ENCODE results near the gene HIPK2.

Gene HIPK2

DNA sequence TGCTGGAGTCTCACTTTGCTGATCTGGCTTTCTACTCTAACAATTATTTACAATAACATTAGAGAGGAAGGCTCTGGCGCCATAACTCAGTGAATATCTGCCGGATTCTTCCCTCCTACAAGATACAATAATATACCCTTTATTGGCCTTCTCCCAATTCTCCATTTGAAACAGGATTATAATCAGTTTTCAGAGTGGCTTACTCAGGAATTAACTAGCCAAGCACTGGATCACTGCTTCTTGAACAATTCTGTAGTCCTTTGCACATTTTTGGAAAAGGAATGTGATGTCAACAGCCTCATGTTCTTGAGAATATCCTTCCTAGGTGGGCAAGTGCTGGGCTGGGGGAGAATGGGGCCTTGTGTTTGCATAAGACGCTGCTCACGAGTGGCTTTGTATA is 125.9 kb downstream of the HIPK2 start:
- Histone ChIP-seq H3K4me3 (ENCODE audit: low read depth, low read length, poor library complexity, severe bottlenecking) (no peak overlapping the region), H3K79me2 (ENCODE audit: insufficient read depth, low read length) (no peaks in the 10 kb centered on the region), H4K20me1 (ENCODE audit: insufficient read depth, low read length) (no peaks in the 10 kb centered on the region)

DNA sequence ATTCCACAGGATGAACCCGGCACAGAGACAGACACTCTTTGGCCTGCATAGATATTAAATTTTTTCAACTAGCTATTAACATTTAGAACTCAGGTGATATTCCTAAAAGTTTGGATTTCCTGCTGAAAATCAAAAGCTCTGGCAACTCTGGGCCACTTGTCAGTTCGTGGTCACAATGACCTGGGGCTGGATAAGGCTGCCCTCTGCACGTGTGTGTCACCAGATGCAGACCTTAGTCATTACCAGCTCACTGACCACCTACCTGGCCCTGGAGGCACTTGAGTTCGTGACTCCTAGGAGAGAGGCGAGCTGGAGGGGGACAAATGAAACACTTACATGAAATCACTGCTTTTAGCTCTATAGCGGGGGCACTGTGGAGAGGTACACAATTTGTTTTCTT is 126.5 kb downstream of the HIPK2 start:
- Histone ChIP-seq H3K4me1 (ENCODE audit: insufficient read depth, low read length, severe bottlenecking) (no peaks in the 10 kb centered on the region), H3K9ac (ENCODE audit: low read length) (no peak overlapping the region), H3K27ac (ENCODE audit: low read depth, low read length, poor library complexity, severe bottlenecking) (no peak overlapping the region), H3K27me3 (ENCODE audit: insufficient read depth, low read length) (peaks cover 11% of the 10 kb centered on the region; the same call in 1 of the 2 replicates), H3K4me3 (ENCODE audit: low read depth, low read length, poor library complexity, severe bottlenecking) (no peak overlapping the region), H3K36me3 (ENCODE audit: insufficient read depth, low read length) (no peaks in the 10 kb centered on the region), H2AFZ (ENCODE audit: low read length) (no peak overlapping the region), H3K79me2 (ENCODE audit: insufficient read depth, low read length) (no peaks in the 10 kb centered on the region), H3F3A (ENCODE audit: insufficient read depth, low read length) (no peaks in the 10 kb centered on the region), H3K4me2 (ENCODE audit: low read length) (no peak overlapping the region), H4K20me1 (ENCODE audit: insufficient read depth, low read length) (no peaks in the 10 kb centered on the region), H3K9me2 (ENCODE audit: low read depth, low read length) (no peaks in the 10 kb centered on the region), H3K9me3 (ENCODE audit: low read length) (no peaks in the 10 kb centered on the region)
- TF ChIP-seq EZH2 (IDR thresholded peaks at IDR 0.05; ENCODE audit: borderline replicate concordance, low read length) = no peak
- TF ChIP-seq, protein P1, sequence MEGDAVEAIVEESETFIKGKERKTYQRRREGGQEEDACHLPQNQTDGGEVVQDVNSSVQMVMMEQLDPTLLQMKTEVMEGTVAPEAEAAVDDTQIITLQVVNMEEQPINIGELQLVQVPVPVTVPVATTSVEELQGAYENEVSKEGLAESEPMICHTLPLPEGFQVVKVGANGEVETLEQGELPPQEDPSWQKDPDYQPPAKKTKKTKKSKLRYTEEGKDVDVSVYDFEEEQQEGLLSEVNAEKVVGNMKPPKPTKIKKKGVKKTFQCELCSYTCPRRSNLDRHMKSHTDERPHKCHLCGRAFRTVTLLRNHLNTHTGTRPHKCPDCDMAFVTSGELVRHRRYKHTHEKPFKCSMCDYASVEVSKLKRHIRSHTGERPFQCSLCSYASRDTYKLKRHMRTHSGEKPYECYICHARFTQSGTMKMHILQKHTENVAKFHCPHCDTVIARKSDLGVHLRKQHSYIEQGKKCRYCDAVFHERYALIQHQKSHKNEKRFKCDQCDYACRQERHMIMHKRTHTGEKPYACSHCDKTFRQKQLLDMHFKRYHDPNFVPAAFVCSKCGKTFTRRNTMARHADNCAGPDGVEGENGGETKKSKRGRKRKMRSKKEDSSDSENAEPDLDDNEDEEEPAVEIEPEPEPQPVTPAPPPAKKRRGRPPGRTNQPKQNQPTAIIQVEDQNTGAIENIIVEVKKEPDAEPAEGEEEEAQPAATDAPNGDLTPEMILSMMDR (IDR thresholded peaks at IDR 0.05; ENCODE audit: low read length) = no peak

More for the DNA sequence above, 125.9 kb downstream of the HIPK2 start:
- Histone ChIP-seq H3K27ac (ENCODE audit: low read depth, low read length, poor library complexity, severe bottlenecking) (no peak overlapping the region), H3K4me1 (ENCODE audit: insufficient read depth, low read length, severe bottlenecking) (no peaks in the 10 kb centered on the region), H3K9me2 (ENCODE audit: low read depth, low read length) (no peaks in the 10 kb centered on the region), H3K27me3 (ENCODE audit: insufficient read depth, low read length) (peaks cover 11% of the 10 kb centered on the region; the same call in 1 of the 2 replicates), H3K9ac (ENCODE audit: low read length) (no peak overlapping the region), H3K36me3 (ENCODE audit: insufficient read depth, low read length) (no peaks in the 10 kb centered on the region), H3K4me2 (ENCODE audit: low read length) (no peak overlapping the region), H3F3A (ENCODE audit: insufficient read depth, low read length) (no peaks in the 10 kb centered on the region), H3K9me3 (ENCODE audit: low read length) (no peaks in the 10 kb centered on the region), H2AFZ (ENCODE audit: low read length) (no peak overlapping the region)
- TF ChIP-seq, protein P1 (IDR thresholded peaks at IDR 0.05; ENCODE audit: low read length) = no peak
- TF ChIP-seq EZH2 (IDR thresholded peaks at IDR 0.05; ENCODE audit: borderline replicate concordance, low read length) = no peak

DNA sequence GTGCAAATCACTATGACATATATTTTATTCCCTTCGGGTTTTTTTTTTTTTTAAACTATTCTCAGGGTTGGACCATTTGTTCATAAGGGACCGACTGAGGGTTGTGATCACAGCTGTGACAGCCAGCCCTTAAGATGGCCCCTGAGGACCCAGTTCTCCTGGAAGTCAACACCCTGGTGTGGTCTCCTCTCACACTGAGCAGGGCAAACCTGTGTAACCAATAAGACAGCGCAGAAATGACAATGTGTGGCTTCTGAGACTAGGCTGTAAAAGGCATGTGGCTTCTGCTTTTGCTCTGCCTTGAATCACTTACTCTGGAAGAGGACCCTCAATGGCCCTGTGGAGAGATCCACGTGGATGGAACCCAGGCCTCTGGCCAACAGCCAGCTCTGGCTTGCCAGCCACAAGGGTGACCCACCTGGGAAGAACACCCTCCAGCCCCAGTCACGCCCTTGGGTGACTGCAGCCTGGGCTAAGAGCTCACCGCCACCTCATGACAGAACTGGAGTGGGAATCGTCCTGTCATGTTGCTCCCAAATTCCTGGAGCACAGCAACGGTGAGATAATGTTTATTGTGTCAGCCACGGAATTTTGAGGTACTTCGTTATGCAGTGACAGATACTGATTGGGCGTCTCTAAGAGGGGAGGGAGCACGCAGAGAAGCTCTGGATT is 127.2 kb downstream of the HIPK2 start:
- no peak overlapping the region for H2AFZ ChIP-seq (ENCODE audit: low read length)
- no peaks in the 10 kb centered on the region for H3K79me2 ChIP-seq (ENCODE audit: insufficient read depth, low read length)
- H3K27me3 ChIP-seq (ENCODE audit: insufficient read depth, low read length) = peaks cover 11% of the 10 kb centered on the region; the same call in 1 of the 2 replicates
- H3K4me1 ChIP-seq (ENCODE audit: insufficient read depth, low read length, severe bottlenecking) = no peaks in the 10 kb centered on the region
- H3K9ac ChIP-seq (ENCODE audit: low read length) = no peak overlapping the region
- no peak overlapping the region for H3K27ac ChIP-seq (ENCODE audit: low read depth, low read length, poor library complexity, severe bottlenecking)
- TF ChIP-seq, protein P1 (IDR thresholded peaks at IDR 0.05; ENCODE audit: low read length) = no peak
- no peak for TF ChIP-seq EZH2 (IDR thresholded peaks at IDR 0.05; ENCODE audit: borderline replicate concordance, low read length)
- no peaks in the 10 kb centered on the region for H3K36me3 ChIP-seq (ENCODE audit: insufficient read depth, low read length)
- H4K20me1 ChIP-seq (ENCODE audit: insufficient read depth, low read length) = no peaks in the 10 kb centered on the region
- no peak overlapping the region for H3K4me2 ChIP-seq (ENCODE audit: low read length)
- no peak overlapping the region for H3K4me3 ChIP-seq (ENCODE audit: low read depth, low read length, poor library complexity, severe bottlenecking)
- H3F3A ChIP-seq (ENCODE audit: insufficient read depth, low read length) = no peaks in the 10 kb centered on the region
- H3K9me2 ChIP-seq (ENCODE audit: low read depth, low read length) = no peaks in the 10 kb centered on the region
- H3K9me3 ChIP-seq (ENCODE audit: low read length) = no peaks in the 10 kb centered on the region

All from OCI-LY1 (cell line).